Adrenal gland (tissue), 5 donors: ENCODE measurements around the gene METTL15.

Experiments
- CTCF ChIP-seq, 6 experiments: fragments of 450-650 bp in 4 of 6; fragments of 200-600 bp in 2 of 6; sonication (generic) in 1 of 6; IDR thresholded peaks; 1 replicate in 5 of 6; 2 replicates in 1 of 6; pipeline versions ENCODE4 v1.5.1 to v1.8.0; 2016 to 2021; ENCODE audit warnings: antibody characterized with exemption in 6 of 6, mild to moderate bottlenecking in 2 of 6, moderate library complexity in 1 of 6
- POLR2A ChIP-seq, 2 donors: fragments of 450-650 bp; IDR thresholded peaks; one replicate each; pipeline ENCODE4 v1.6.1; 2017; ENCODE audit warnings: antibody characterized with exemption in 2 of 2, mild to moderate bottlenecking in 2 of 2, moderate library complexity in 1 of 2
- donor health status: DM: no; HTN: no; CAD: no.

GRCh38 chr11:28139841-28140415 lies 31.7 kb downstream of the METTL15 start:
- TF ChIP-seq CTCF (IDR thresholded peaks at IDR 0.05) (no peak), POLR2A (IDR thresholded peaks at IDR 0.05) (no peak)
